Measurements from ENCODE around the gene CD177. TPM values are rescaled to one million over a fixed set of nuclear protein-coding genes. Genes with fewer than 3 reads are reported as not detected.
"Not testable (repeated sequence)": the region's sequence is repeated elsewhere in the genome, so short reads cannot be mapped to it uniquely, and the experiment has no call there.

Gene CD177
- total RNA-seq, 1 experiment from 2014 or later = 2.0 TPM

- POLR2A ChIA-PET = no interaction called here
- H3K36me3 Mint-ChIP-seq = no peaks in the 10 kb centered on the region
- H3K4me3 Mint-ChIP-seq = no peak overlapping the region
- ATAC-seq = no peak
- peaks cover 8% of the 10 kb centered on the region; the same call in 1 of the 2 replicates for H3K27me3 Mint-ChIP-seq (ENCODE audit: low read depth)
- H3K9me3 Mint-ChIP-seq = no peaks in the 10 kb centered on the region
- TF ChIP-seq ETV6 (CRISPR knock-in tag; IDR thresholded peaks at IDR 0.05) = no peak
- TF ChIP-seq JUN (CRISPR knock-in tag; IDR thresholded peaks at IDR 0.05) = no peak
- TF ChIP-seq GABPB1 (CRISPR knock-in tag; IDR thresholded peaks at IDR 0.05) = no peak
- TF ChIP-seq, protein P1, sequence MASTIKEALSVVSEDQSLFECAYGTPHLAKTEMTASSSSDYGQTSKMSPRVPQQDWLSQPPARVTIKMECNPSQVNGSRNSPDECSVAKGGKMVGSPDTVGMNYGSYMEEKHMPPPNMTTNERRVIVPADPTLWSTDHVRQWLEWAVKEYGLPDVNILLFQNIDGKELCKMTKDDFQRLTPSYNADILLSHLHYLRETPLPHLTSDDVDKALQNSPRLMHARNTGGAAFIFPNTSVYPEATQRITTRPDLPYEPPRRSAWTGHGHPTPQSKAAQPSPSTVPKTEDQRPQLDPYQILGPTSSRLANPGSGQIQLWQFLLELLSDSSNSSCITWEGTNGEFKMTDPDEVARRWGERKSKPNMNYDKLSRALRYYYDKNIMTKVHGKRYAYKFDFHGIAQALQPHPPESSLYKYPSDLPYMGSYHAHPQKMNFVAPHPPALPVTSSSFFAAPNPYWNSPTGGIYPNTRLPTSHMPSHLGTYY (CRISPR knock-in tag; IDR thresholded peaks at IDR 0.05) = no peak
- no peak for TF ChIP-seq OVOL2 (CRISPR knock-in tag; IDR thresholded peaks at IDR 0.05; ENCODE audit: borderline replicate concordance)
- TF ChIP-seq JAZF1 (CRISPR knock-in tag; IDR thresholded peaks at IDR 0.05) = no peak
- no peak for TF ChIP-seq NR1H2 (CRISPR knock-in tag; IDR thresholded peaks at IDR 0.05)
- no peak for TF ChIP-seq NFATC4 (CRISPR knock-in tag; IDR thresholded peaks at IDR 0.05)
- no peak for TF ChIP-seq TEAD4 (CRISPR knock-in tag; IDR thresholded peaks at IDR 0.05)
- no peak for TF ChIP-seq ARID4B (CRISPR knock-in tag; IDR thresholded peaks at IDR 0.05; ENCODE audit: borderline replicate concordance)
- CTCF ChIA-PET = no interaction called here
- no peak overlapping the region for H3K27ac Mint-ChIP-seq
- DNase-seq (ENCODE audit: low spot score) = no peak
- H3K4me1 Mint-ChIP-seq = peaks cover 23% of the 10 kb centered on the region
These were observed 14.3 kb downstream of the CD177 start for GRCh38 chr19:43367822-43368221.

GRCh38 chr19:43368897-43369296, 15.4 kb downstream of the CD177 start:
- H3K9me3 Mint-ChIP-seq; H3K27ac Mint-ChIP-seq; POLR2A ChIA-PET; DNase-seq (ENCODE audit: low spot score); ATAC-seq; H3K36me3 Mint-ChIP-seq; H3K27me3 Mint-ChIP-seq (ENCODE audit: low read depth); H3K4me3 Mint-ChIP-seq; CTCF ChIA-PET: not testable (repeated sequence)
- peaks cover 14% of the 10 kb centered on the region for H3K4me1 Mint-ChIP-seq

DNA sequence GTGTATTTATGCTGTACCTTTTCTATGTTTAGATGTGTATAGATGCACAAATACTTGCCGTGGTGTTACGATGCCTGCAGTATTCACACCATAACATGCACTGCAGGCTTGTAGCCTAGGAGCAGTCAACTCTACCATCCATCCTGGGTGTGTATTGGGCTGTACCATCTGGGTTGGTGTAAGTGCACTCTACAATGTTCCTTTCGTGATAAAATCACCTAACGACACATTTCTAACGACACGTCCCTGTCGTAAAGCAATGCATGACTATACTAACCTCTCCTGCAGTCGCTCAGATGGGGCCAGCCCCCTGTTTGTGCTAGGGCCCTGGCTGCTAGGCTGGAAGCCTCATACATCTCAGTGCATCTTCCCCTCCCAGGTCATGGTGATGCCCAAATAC, 18.4 kb downstream of the CD177 start:
- no peak overlapping the region for H3K4me3 Mint-ChIP-seq
- no peak for TF ChIP-seq CREB1 (CRISPR knock-in tag; IDR thresholded peaks at IDR 0.05)
- TF ChIP-seq GABPB1 (CRISPR knock-in tag; IDR thresholded peaks at IDR 0.05) = no peak
- no peak for TF ChIP-seq ZNF121 (CRISPR knock-in tag; IDR thresholded peaks at IDR 0.05)
- TF ChIP-seq SP1 (CRISPR knock-in tag; conservative IDR thresholded peaks at IDR 0.05) = no peak
- TF ChIP-seq, protein P2, sequence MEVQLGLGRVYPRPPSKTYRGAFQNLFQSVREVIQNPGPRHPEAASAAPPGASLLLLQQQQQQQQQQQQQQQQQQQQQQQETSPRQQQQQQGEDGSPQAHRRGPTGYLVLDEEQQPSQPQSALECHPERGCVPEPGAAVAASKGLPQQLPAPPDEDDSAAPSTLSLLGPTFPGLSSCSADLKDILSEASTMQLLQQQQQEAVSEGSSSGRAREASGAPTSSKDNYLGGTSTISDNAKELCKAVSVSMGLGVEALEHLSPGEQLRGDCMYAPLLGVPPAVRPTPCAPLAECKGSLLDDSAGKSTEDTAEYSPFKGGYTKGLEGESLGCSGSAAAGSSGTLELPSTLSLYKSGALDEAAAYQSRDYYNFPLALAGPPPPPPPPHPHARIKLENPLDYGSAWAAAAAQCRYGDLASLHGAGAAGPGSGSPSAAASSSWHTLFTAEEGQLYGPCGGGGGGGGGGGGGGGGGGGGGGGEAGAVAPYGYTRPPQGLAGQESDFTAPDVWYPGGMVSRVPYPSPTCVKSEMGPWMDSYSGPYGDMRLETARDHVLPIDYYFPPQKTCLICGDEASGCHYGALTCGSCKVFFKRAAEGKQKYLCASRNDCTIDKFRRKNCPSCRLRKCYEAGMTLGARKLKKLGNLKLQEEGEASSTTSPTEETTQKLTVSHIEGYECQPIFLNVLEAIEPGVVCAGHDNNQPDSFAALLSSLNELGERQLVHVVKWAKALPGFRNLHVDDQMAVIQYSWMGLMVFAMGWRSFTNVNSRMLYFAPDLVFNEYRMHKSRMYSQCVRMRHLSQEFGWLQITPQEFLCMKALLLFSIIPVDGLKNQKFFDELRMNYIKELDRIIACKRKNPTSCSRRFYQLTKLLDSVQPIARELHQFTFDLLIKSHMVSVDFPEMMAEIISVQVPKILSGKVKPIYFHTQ (CRISPR knock-in tag; IDR thresholded peaks at IDR 0.05) = no peak
- TF ChIP-seq ZNF219 (CRISPR knock-in tag; IDR thresholded peaks at IDR 0.05; ENCODE audit: borderline replicate concordance) = no peak
- TF ChIP-seq, protein P3, sequence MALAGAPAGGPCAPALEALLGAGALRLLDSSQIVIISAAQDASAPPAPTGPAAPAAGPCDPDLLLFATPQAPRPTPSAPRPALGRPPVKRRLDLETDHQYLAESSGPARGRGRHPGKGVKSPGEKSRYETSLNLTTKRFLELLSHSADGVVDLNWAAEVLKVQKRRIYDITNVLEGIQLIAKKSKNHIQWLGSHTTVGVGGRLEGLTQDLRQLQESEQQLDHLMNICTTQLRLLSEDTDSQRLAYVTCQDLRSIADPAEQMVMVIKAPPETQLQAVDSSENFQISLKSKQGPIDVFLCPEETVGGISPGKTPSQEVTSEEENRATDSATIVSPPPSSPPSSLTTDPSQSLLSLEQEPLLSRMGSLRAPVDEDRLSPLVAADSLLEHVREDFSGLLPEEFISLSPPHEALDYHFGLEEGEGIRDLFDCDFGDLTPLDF (CRISPR knock-in tag; IDR thresholded peaks at IDR 0.05) = no peak
- TF ChIP-seq, protein P4, sequence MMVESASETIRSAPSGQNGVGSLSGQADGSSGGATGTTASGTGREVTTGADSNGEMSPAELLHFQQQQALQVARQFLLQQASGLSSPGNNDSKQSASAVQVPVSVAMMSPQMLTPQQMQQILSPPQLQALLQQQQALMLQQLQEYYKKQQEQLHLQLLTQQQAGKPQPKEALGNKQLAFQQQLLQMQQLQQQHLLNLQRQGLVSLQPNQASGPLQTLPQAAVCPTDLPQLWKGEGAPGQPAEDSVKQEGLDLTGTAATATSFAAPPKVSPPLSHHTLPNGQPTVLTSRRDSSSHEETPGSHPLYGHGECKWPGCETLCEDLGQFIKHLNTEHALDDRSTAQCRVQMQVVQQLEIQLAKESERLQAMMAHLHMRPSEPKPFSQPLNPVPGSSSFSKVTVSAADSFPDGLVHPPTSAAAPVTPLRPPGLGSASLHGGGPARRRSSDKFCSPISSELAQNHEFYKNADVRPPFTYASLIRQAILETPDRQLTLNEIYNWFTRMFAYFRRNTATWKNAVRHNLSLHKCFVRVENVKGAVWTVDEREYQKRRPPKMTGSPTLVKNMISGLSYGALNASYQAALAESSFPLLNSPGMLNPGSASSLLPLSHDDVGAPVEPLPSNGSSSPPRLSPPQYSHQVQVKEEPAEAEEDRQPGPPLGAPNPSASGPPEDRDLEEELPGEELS (CRISPR knock-in tag; IDR thresholded peaks at IDR 0.05) = no peak
- TF ChIP-seq NFYB (CRISPR knock-in tag; conservative IDR thresholded peaks at IDR 0.05; ENCODE audit: low read depth) = no peak
- no peak for TF ChIP-seq NFATC4 (CRISPR knock-in tag; IDR thresholded peaks at IDR 0.05)
- no peak for TF ChIP-seq MYBL2 (CRISPR knock-in tag; IDR thresholded peaks at IDR 0.05)
- TF ChIP-seq, protein P5, sequence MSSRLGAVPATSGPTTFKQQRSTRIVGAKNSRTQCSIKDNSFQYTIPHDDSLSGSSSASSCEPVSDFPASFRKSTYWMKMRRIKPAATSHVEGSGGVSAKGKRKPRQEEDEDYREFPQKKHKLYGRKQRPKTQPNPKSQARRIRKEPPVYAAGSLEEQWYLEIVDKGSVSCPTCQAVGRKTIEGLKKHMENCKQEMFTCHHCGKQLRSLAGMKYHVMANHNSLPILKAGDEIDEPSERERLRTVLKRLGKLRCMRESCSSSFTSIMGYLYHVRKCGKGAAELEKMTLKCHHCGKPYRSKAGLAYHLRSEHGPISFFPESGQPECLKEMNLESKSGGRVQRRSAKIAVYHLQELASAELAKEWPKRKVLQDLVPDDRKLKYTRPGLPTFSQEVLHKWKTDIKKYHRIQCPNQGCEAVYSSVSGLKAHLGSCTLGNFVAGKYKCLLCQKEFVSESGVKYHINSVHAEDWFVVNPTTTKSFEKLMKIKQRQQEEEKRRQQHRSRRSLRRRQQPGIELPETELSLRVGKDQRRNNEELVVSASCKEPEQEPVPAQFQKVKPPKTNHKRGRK (CRISPR knock-in tag; IDR thresholded peaks at IDR 0.05; ENCODE audit: borderline replicate concordance) = no peak

More for the DNA sequence above, 18.4 kb downstream of the CD177 start:
- Mint-ChIP-seq H3K4me1 (peaks cover 19% of the 10 kb centered on the region), H3K27me3 (ENCODE audit: low read depth) (peaks cover 8% of the 10 kb centered on the region; the same call in 1 of the 2 replicates), H3K9me3 (no peaks in the 10 kb centered on the region), H3K36me3 (no peaks in the 10 kb centered on the region), H3K27ac (no peak overlapping the region)
- CTCF ChIA-PET = no interaction called here
- no peak for DNase-seq (ENCODE audit: low spot score)
- POLR2A ChIA-PET = no interaction called here
- no peak for ATAC-seq
